Kidney (tissue), 14 donors: Measurements from ENCODE around the gene PTPRM. TPM values are rescaled to one million over a fixed set of nuclear protein-coding genes. Genes with fewer than 3 reads are reported as not detected.

Experiments
- DNase-seq, 5 donors: peaks; one replicate each; pipeline ENCODE4 v3.0.0-alpha.2; 2013 to 2020
- FAIRE-seq: peaks from 2 replicates; lab custom pipeline; 2012; peaks lifted over from hg19 to GRCh38; lab: Jason Lieb, UNC
- H3K27ac ChIP-seq, 2 donors: one replicate each; pipeline ENCODE4 v1.7.0; 2013; ENCODE audit warnings: low read depth in 2 of 2, low read length in 2 of 2, inconsistent platforms in 1 of 2
- H3K27me3 ChIP-seq: one replicate; pipeline ENCODE4 v1.7.1; 2013; ENCODE audit warnings: low read length, inconsistent platforms; ENCODE audit not compliant: control insufficient read depth, insufficient read depth
- H3K36me3 ChIP-seq, 3 donors: one replicate each; pipeline versions ENCODE4 v1.7.0 to v1.7.1; 2013; ENCODE audit warnings: low read length in 3 of 3, control low read depth in 1 of 3, inconsistent platforms in 1 of 3; ENCODE audit not compliant: insufficient read depth in 3 of 3, control insufficient read depth in 2 of 3
- H3K4me1 ChIP-seq, 3 donors: one replicate each; pipeline versions ENCODE4 v1.7.0 to v1.7.1; 2013; ENCODE audit warnings: low read length in 3 of 3, inconsistent platforms in 1 of 3, low read depth in 1 of 3; ENCODE audit not compliant: control insufficient read depth in 2 of 3, insufficient read depth in 2 of 3
- H3K4me3 ChIP-seq, 3 donors: one replicate each; pipeline versions ENCODE4 v1.7.0 to v1.8.1; 2013; ENCODE audit warnings: low read length in 3 of 3, control low read depth in 1 of 3, inconsistent platforms in 1 of 3
- H3K9ac ChIP-seq, 3 donors: one replicate each; pipeline versions ENCODE4 v1.7.0 to v1.7.1; 2013; ENCODE audit warnings: low read length in 3 of 3, control low read depth in 1 of 3, inconsistent platforms in 1 of 3
- H3K9me3 ChIP-seq, 3 donors: one replicate each; pipeline versions ENCODE4 v1.7.0 to v1.7.1; 2013; ENCODE audit warnings: low read length in 3 of 3, control low read depth in 1 of 3, inconsistent platforms in 1 of 3; ENCODE audit not compliant: control insufficient read depth in 2 of 3, insufficient read depth in 1 of 3
- CTCF ChIP-seq: IDR thresholded peaks from 3 replicates; pipeline ENCODE4 v1.5.1; 2012; ENCODE audit warnings: mild to moderate bottlenecking, moderate library complexity, borderline replicate concordance; ENCODE audit not compliant: insufficient read depth; ENCODE audit errors: extremely low read depth
- intact Hi-C: fragments of 100-400 bp; cut with DNase I; formaldehyde crosslinking; loops from one replicate; pipeline ENCODE4 v1.11.1; 2022
- polyA plus RNA-seq: library from polyadenylated mRNA; stranded (reverse); fragments of 350-450 nt; fragmentation: Illumina TruSeq; extraction: RNeasy Lipid Tissue Mini Kit (QIAGEN cat#74804); gene quantifications from one replicate; pipeline ENCODE4 v1.2.3, GENCODE V29; 2014; ENCODE audit warnings: low read depth, low replicate concordance; ENCODE audit not compliant: insufficient read depth
- total RNA-seq: library from RNA; stranded (reverse); fragmentation: NEBNext Ultra II Directional; extraction: Animal tissue kit (Norgen Biotek cat#: 25700); gene quantifications from one replicate; pipeline ENCODE4 v1.2.1, GENCODE V29; 2021
- donor health status: control.
- donor health status: control.
- donor health status: control.
- donor health status: control.
- donor health status: control.
- donor health status: DM: yes; HTN: yes; CAD: no.
- donor health status: Normal renal cell carcinoma (clear cell type).

Gene PTPRM
- total and polyA plus RNA-seq, 2 donors from 2014 or later = 52.4 to 98.9 TPM

DNA sequence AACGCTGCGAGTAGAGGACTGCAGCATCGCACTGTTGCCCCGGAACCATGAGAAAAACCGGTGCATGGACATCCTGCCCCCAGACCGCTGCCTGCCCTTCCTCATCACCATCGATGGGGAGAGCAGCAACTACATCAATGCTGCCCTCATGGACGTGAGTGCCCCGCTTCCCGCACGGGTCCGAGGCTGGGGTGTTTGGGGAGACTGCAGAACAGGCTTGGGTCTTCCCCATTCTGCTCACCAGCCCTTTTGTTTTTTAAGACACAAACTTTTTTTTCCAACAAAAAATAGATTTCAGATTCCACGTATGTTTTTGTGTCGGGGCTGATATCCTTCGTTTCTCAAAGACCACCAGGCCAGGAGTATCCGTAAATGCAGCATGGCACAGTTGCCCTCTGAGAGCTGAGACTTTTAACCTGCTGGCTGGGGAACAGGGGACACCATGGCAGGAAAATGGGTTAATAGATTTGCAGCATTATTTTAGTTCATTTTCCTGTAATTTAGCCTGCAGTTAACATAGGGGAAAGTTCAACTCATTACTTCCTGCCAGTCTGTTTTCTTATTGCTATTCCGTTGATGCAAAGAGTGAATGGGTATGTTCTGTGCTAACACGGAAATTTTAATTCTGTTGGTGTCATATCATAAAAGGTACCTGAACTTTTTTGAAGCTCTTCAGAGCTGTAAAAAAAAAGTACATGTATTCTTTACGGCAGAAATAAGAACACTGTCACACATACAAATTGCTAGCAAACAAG lies 812.2 kb downstream of the PTPRM start:
- intact Hi-C loops = no loop called here
- H3K4me1 ChIP-seq = peaks cover 0 to 3% (median 0%) of the 10 kb centered on the region in 3 donors
- no peaks in the 10 kb centered on the region for H3K27me3 ChIP-seq
- FAIRE-seq = no peak
- peaks cover 0 to 24% (median 13%) of the 10 kb centered on the region in 3 donors for H3K36me3 ChIP-seq
- H3K9ac ChIP-seq = no peak overlapping the region
- H3K9me3 ChIP-seq = no peaks in the 10 kb centered on the region
- H3K27ac ChIP-seq = no peak overlapping the region
- no peak for TF ChIP-seq CTCF
- no peak overlapping the region for H3K4me3 ChIP-seq
- no peak for DNase-seq

DNA sequence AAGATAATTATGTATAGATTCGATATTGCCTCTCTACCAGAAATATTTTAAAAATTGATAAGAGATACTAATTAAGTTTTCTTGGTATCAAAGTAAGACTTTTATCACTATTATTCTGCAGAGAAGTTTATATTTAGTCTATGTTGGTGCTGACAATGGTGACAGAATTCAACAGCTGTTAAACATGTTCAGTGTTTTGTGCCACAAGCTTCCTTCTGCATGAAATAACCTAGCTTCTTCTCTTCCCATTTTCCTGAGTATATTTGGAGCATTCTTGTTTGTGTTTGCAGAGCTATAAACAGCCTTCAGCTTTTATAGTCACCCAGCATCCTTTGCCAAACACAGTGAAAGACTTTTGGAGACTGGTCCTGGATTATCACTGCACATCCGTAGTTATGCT lies 812.9 kb downstream of the PTPRM start:
- Histone ChIP-seq H3K4me1 (peaks cover 0 to 3% (median 0%) of the 10 kb centered on the region in 3 donors), H3K9ac (no peak overlapping the region), H3K36me3 (peaks cover 0 to 28% (median 17%) of the 10 kb centered on the region in 3 donors), H3K9me3 (no peaks in the 10 kb centered on the region), H3K27ac (no peak overlapping the region), H3K4me3 (no peak overlapping the region), H3K27me3 (no peaks in the 10 kb centered on the region)
- TF ChIP-seq CTCF = no peak
- FAIRE-seq = no peak
- intact Hi-C loops = no loop called here
- no peak for DNase-seq

GRCh38 chr18:8380926-8381325 lies 813.8 kb downstream of the PTPRM start:
- Histone ChIP-seq H3K9me3 (no peaks in the 10 kb centered on the region), H3K27me3 (no peaks in the 10 kb centered on the region), H3K9ac (no peak overlapping the region), H3K36me3 (peaks cover 0 to 26% (median 18%) of the 10 kb centered on the region in 3 donors), H3K4me3 (no peak overlapping the region), H3K4me1 (no peaks in the 10 kb centered on the region), H3K27ac (no peak overlapping the region)
- intact Hi-C loops = no loop called here
- TF ChIP-seq CTCF = no peak
- no peak for DNase-seq
- FAIRE-seq = no peak
